Kasumi-1 (cell line): ENCODE data around the gene CALR.
"Not testable (repeated sequence)": the region's sequence is repeated elsewhere in the genome, so short reads cannot be mapped to it uniquely, and the experiment has no call there.

Experiments used
- DNase-seq, 2 experiments: peaks; one replicate each; lab custom pipeline; 2025; lab: John Stamatoyannopoulos, UW

The CALR gene

GRCh38 chr19:12937927-12938778 is at the start of gene CALR:
TSS of gene CALR (plus strand) at chr19:12938609. CDS start at chr19:12938680, 71 bp downstream.
- DNase-seq, result peak; percentile 97

- DNase-seq, result not testable (repeated sequence)
These were observed 48.1 kb upstream of the CALR start for GRCh38 chr19:12890299-12890786.

- peak; percentile 100 for DNase-seq
These were observed 47.4 kb upstream of the CALR start, which contains the start of gene GCDH for GRCh38 chr19:12890787-12891552. TSS of gene GCDH (plus strand) at chr19:12891160. CDS start at chr19:12891305, 145 bp downstream.

GRCh38 chr19:12891553-12892021 is 46.8 kb upstream of the CALR start:
- no peak for DNase-seq

GRCh38 chr19:12893582-12893981 is 44.8 kb upstream of the CALR start:
- DNase-seq, result no peak

- no peak for DNase-seq
These were observed 41.9 kb upstream of the CALR start for GRCh38 chr19:12896460-12896859.

- DNase-seq, result no peak
These were observed 38.4 kb upstream of the CALR start for GRCh38 chr19:12899891-12900518.

GRCh38 chr19:12907166-12907565 is 31.2 kb upstream of the CALR start:
- no peak for DNase-seq

- DNase-seq, result no peak
These were observed 25.8 kb upstream of the CALR start for GRCh38 chr19:12912571-12912970.

- DNase-seq, result peak; percentile 79
These were observed 25.3 kb upstream of the CALR start for GRCh38 chr19:12913011-12913561.

GRCh38 chr19:12913851-12914690 is 24.3 kb upstream of the CALR start:
- DNase-seq, result peak; percentile 97 to 98

- DNase-seq, result not testable (repeated sequence)
These were observed 22.5 kb upstream of the CALR start for GRCh38 chr19:12915860-12916259.

- DNase-seq, result no peak
These were observed 20.2 kb upstream of the CALR start for GRCh38 chr19:12918253-12918652.

- no peak for DNase-seq
These were observed 17.4 kb upstream of the CALR start for GRCh38 chr19:12921047-12921446.

GRCh38 chr19:12922959-12923358 is 15.4 kb upstream of the CALR start:
- no peak for DNase-seq

GRCh38 chr19:12924621-12925310 is 13.6 kb upstream of the CALR start:
- no peak for DNase-seq

- peak; percentile 21 to 46 for DNase-seq
These were observed 8.3 kb upstream of the CALR start for GRCh38 chr19:12930002-12930645.

- peak in 1 of 2 experiments; percentile 26 for DNase-seq
These were observed 5.8 kb upstream of the CALR start for GRCh38 chr19:12932392-12933286.
